Measurements from ENCODE around the gene OSBP2.
"Not testable (repeated sequence)": the region's sequence is repeated elsewhere in the genome, so short reads cannot be mapped to it uniquely, and the experiment has no call there.

The OSBP2 gene

DNA sequence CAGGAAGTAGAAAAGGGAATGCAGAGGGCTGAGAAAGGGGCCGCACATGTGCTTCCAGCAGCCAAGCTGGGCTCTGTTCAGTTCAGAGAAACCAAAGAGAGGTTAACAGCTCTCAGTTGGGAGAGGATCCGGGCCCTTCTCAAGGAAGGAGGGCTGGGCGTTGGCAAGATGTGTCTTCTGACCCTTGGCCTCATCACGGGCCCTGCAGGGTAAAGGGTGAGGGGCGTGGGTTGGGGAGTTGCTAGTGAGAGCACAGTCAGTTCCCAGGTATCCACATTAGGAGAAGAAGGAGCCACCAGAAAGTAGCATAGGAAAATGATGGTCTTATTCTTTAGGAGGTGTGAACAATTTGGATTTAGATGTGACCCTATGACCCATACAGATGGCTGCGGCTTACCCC, 73.0 kb downstream of the OSBP2 start:
- no peak for DNase-seq

DNA sequence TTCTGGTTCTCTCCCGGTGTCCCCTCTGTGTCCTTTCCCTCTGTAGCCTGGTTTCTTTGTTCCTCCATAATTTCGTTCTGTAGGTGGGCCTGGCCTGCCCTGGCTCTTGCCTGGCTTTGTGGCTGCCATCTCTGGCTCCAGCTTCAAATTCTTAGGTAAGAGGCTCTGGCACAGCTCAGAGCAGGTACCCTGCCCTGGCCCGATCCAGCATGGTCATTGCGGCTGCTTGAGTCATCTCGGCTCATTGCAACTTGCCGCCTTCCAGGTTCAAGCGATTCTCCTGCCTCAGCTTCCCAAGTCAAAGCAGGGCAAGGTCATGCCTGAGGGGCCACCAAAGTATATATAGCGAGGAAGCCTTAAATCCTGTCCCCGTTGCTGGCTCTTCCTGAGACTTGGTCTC, 76.0 kb downstream of the OSBP2 start:
- no peak for DNase-seq

DNA sequence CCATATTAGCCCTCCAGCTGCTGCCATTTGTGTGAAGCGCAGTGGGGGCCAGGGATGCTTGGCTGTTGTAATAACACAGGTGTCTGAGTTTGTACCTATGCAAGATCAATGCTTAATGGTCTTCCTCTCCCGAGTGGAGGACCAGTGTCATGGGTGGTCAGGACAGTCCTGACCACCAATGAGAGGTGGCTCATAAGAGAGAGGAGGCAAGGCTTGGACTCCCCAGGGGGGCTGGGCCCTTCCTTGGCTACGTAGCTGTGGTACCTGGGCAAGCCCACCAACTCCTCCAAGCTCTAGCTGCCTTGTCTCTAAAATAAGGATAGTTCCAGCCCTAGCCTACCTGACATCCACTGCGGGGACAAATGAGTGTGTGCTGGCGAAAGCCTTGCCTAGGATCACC, 79.2 kb downstream of the OSBP2 start:
- DNase-seq: no peak

DNA sequence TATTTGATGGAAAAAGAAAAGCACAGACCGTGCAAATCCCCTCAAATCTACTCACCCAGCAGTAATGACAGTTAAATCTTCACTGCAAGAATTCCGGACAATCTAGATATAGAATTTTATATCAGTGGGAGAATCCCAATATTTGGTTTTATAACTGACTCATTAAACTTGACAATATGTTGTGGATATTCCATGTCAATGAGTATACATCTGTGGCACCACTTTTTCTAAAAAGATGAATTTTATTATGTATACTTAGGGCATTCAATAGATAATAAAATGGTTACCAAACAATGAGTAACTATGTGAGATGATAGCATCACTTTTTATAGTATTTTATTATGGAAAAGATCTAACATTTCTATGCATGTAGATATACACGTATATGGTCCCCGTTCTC, 79.9 kb downstream of the OSBP2 start:
- no peak for DNase-seq

DNA sequence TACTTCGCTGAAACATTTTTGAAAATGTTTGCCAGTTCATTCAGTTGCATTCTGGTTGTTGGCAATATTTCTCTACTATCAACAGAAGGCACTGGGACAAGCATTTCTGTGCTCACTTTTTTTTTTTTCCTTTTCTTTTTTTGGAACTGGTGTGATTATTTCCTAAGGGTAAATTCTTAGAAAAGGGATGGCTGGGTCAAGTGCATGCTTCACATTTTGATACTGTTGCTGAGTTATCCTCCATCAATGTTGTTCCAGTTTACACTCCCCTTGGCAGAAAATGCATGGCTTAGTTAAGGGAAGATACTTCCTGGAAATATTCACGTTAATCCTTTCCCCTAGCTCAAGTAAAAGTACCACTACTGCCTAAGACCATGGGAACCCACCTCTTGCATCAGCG, 81.8 kb downstream of the OSBP2 start:
- DNase-seq: no peak

DNA sequence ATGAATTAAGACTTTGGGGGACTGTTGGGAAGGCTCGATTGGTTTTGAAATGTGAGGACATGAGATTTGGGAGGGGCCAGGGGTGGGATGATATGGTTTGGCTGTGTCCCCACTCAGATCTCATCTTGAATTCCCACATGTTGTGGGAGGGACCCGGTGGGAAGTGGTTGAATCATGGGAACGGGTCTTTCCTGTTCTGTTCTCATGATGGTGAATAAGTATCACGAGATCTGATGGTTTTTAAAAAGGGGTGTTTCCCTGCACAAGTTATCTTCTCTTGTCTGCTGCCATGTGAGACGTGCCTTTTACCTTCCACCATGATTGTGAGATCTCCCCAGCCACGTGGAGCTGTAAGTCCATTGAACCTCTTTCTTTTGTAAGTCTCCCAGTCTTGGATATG, 82.5 kb downstream of the OSBP2 start:
- DNase-seq: not testable (repeated sequence)

DNA sequence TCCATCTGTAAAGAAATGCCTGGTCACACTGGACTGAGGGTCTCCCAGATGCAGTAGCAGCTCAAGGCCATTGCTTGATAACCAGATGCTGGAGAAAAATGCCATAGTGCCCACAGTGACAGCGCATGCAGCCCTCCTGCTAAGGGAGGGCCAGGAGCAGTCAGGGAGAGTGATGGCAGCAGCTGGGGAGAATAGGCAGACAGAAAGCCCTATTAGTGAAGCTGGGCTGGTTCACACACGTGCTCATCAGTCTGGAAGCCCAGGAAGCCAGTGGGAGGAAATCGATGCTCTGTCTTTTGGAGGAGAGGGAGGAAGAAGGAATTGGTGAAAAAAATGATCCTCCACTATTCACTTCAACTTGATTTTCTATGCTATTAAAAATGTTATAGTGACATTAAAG, 82.9 kb downstream of the OSBP2 start:
- DNase-seq: no peak

DNA sequence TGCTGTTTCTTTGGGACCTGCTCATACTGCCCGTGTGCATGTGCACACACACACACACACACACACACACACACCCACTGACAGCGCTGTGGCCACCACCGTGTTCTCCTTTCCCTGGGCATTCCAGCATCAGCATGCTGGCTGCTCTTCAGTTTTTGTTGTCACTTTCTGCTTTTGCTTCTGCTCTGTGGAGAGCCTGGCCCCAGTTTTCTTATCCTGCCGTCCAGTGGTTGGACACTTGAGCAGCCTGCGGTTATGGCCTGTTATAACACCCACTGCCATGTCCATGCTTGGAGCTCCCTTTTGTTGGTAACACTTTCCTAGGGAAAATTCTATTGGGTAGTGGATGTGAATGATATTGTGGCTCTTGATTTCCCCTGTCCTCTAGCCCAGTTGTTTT, 83.6 kb downstream of the OSBP2 start:
- no peak for DNase-seq

DNA sequence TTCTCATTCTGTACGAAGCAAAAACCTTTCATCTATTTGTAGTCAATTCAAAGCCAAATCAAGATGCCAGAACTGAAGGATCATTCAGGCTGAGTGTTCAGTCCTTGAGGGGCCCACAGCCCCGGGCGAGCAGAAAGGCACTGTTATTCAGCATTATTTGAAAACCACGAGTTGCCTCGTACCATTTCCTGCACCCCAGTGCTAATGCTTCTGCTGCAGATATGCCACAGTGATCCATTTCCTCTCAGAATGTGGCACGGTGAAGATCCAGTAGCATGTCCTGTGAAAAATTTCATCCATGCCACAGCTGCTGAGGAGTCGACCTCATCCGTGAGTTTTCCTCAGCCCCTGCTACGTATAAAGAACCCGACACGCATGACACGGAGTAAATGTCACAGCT, 85.4 kb downstream of the OSBP2 start:
- DNase-seq: no peak

DNA sequence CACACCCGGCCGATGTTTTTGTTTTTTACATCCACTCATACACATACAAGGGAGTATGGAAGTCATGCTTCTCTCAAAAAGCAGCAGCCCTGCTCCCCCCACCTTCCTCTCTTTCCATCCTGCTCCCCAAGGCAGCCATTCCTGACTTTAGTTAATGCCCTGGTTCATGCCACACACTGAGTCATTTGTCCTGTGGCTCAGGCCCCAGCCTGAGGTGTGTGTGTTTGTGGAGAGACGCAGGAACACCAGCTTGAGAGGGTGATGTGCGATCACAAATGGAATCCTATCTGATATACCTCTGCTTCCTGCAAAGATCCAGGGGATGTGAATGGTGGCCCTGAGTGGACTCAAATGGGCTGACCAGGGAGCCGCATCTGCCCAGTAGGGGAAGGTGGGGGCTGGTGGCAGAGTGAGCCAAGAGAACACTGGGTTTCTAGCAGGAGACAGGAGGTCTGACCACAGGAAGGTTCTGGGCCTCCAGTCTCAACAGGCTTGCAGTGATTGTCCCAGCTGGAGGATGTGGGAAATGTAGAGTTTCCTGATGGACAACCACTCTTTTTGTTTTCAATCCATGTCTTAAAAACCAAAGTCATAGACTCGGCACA, 86.7 kb downstream of the OSBP2 start:
- DNase-seq: no peak

DNA sequence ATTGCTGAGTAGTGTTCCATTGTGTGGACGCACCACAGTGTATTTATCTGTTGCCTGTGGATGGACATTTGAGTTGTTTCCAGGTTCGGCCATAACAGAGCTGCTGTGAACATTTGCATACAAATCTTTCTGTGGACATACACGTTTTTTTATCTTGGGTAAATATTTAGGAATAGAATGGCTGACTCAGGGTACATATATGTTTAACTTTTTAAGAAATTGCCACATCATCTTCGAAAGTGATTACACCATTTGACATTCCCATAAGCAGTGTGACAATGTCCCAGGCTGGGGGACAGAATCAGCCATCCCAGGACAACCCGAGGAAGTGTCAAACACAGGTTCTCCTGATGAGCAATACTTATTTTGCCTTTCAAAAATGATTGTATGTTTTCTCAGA, 87.9 kb downstream of the OSBP2 start:
- DNase-seq: no peak

DNA sequence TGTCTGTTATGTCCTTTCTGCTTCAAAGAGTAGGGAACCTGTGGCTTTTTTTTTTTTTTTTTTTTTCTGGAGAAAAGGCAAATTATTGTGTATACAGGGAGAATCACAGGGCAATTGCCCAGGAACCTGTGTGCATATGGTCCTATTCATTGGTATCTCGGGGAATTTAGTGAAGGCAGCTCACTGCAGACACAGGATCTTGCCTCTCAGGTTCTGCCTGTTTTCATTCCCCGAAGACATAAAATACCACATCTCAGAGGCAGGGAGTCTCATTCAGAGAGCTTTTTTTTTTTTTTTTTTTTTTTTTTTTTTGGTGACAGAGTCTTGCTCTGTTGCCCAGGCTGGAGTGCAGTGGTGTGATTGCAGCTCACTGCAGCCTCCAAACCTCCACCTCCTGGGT, 88.3 kb downstream of the OSBP2 start:
- no peak for DNase-seq

DNA sequence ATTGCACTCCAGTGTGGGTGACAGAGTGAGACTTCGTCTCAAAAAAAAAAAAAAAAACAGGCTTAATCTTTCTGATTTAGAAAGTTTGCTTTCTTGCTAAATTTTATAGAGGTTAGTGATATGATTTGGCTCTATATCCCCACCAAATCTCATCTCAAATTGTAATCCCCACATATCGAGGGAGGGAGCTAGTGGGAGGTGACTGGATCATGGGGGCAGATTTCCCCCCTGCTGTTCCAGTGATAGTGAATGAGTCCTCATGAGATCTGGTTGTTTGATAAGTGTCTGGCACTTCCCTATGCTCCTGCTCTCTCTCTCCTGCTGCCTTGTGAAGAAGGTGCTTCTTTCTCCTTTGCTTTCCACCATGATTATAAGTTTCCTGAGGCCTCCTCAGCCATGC, 90.9 kb downstream of the OSBP2 start:
- no peak for DNase-seq

DNA sequence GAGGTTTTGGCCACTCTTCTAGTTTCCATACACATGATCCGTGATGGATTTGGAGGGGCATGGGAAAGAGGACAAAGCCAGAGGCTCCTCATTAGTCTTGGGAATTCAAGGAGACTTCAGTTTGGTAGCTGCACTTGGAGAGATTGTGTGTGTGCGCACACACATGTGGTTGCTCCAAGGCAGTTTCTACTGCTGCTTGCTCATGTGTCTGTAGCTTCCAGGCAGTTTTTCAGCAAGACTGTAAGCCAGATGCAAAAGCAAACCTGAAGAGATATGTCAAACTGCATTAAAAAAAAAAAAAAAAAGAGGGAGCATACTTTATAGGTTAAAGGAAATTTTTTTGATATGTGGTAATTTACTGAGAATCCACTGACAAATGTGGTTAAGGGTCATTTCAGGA, 95.7 kb downstream of the OSBP2 start:
- DNase-seq: no peak

DNA sequence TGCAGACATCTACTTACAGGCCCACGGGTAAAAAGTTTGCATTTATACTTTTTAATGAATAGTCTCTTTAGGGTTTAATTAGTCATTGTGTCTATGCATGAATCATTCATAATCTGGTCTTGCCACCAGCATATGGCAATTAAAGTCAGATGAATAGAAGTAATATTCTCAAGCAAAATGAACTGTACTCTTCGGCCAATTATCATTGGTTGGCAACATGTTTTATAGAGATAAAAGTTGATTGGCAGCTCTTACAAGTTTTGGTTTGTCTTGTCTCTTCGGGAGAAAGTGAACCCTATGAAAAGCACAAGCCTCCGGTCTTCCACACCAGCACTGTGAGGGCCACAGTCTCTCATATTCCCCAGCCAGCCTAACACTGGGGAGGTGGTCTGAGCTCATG, 97.8 kb downstream of the OSBP2 start:
- DNase-seq: no peak

DNA sequence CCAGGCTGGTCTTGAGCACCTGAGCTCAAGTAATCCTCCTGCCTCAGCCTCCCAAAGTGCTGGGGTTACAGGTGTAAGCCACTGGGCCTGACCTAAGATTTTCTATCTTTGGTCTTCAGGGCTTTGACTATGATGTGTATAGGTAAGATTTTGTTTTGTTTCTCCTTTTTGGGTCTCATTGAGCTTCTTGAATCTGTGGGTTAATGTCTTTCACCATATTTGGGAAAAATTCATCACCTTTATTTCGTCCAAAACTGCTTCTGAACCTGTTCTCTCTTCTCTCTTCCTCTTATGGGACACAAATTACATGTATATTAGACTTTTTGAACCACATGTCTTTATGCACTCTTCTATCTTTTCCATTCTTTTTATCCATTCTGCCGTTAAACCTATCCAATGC, 100.4 kb downstream of the OSBP2 start:
- no peak for DNase-seq

DNA sequence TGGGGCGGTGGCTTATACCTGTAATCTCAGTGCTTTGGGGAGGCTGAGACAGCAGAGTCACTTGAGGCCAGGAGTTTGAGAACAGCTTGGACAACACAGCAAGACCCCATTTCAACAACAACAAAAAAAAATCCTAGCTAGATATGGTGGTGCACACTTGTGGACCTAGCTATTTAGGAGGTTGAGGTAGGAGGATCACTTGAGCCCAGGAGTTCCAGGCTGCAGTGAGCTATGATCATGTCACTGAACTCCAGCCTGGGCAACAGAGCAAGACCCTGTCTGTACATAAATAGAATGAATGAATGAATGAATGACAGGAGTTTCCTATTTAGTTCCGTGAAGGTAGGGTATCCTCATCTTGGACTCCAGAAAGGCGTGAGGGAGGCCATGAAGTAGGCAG, 107.0 kb downstream of the OSBP2 start:
- DNase-seq: no peak

DNA sequence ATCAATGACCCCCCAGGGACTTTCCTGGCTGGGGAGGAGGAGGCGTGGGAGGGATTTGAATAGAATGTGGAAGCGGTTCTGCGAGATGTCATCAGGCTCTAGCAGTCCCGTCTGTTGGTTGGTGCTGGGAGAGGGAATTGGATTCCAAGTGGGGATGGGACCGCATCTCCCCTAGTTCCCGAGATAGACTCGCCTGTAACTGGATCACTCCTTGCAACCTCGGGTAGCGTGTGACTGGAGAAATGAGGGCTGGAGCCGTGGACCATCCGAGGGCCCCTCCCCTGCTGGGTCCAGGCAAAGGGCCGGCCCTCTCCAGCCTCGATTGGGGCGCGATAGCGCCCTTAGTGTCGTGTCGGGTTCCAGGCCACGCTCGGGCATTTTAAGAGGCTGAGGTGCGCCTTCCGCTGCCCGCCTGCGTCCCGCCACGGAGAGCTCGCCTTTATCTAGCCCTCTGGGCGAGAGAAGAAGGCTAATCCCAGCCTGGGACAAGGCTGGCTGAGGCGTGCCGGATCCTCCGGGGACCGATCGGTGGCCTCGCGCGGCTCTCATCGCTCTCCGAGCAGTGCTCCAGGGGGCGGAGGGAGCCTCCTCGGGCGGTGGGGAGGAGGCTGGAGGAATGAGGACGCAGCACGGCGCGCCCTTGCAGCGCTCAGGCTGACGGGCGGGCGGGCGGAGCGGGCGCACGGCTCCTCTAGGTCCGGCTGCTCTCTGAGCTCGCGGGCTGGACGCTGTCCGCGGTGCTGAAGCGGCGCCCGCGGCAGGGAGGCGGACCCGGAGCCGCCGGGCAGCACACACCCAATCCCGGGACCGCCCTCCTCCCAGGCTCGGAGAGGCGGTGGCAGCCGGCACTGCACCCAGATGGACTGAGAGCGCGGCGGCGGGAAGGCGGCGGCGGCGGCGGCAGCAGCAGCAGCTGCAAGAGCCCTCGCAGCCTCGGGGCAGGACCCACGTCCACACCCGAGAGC, 107.8 kb downstream of the OSBP2 start:
- DNase-seq: peak; percentile 93

DNA sequence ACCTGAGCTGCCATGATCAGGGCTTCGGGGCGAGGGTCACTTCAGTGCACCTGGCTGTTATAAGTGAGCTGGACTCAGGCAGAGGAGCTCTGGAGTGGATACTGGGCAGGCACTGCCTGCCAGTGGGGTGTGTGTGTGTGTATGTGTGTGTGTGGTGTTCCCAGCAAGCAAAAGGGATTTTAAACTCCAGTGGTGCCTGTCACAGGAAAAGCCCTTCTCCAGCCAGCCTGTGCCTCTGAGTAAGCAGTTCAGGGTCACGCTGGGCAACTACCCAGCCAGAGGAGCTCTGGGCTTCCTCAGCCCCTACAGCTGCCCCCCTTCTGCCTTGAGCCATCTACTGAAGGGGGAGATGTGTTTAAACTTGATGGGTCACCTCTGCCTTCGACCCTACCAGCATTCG, 109.0 kb downstream of the OSBP2 start:
- DNase-seq: no peak

DNA sequence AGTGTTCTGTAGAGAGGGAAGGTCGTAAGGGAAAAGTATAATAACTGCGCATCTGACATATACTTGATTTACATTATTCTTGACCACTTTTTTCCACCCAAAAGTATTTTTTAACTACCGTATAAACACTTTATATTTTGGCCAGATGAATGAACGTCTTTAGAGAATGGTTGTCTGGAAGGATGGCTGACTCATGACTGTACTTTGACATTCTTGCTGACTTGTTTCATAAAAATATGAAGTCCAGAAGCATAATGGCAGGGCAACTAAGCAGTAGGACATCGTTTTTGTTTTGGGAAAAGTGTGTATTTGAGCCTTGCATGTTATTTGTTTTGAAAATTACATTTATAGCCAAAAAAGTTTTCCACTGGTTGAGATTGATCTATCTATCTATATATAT, 110.0 kb downstream of the OSBP2 start:
- DNase-seq: no peak

DNA sequence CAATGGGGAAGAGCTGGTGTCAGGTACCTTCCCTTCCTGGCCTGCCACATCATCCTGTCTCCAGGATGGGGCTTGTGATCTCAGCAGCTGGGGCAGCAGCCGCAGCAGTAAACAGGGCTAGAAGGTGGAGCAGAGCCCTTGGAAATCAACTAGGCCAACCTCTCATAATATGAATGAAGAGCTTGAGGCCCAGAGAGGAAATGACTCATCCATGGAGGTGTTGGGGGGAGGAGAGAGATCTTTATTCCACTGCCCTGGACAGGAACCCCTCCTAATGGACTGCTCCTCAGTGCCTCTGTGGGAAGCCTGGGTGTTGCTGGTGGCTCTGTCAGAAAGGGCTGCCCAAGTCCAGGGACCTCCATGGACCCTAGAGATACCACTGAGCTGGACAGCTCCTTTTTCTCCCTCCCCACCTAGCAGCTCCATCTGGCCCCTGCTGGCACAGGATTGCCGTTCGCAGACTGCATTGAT, 111.8 kb downstream of the OSBP2 start:
- no peak for DNase-seq

DNA sequence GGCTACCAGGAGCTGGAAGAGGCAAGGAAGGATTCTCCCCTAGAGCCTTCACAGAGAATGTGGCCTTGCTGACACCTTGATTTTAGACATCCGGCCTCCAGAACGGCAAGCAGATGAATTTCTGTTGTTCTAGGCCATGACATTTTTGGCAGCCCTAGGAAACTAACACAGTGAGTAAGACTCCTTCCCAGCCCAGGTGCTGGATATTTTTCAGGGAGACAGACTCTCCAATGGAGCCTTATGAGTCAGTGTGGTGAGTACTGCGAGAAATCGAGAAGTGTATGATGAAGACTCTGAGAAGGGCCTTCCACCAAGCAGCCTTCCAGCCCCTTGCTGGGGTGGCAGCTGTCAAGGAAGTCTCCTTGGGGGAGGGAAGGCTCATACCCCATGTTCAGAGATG, 114.4 kb downstream of the OSBP2 start:
- no peak for DNase-seq

DNA sequence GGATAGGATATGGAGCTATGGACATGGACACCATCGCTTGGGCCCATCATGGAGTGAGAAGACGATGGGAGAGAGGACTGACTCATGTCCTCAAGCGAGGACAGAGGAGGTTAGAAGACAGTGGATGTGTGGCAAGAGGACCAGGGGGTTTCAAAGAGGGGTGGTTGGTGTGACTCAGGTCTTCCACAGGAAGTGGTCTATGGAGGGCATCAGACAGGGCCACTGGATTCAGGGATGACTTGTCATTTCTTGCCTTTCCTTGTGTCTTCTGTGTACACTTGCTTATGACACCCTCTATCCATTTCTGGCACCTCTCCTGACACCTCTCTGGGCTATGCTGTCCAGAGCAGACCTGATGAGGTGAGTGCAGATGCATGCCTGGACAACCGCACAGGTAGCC, 115.4 kb downstream of the OSBP2 start:
- DNase-seq: no peak

DNA sequence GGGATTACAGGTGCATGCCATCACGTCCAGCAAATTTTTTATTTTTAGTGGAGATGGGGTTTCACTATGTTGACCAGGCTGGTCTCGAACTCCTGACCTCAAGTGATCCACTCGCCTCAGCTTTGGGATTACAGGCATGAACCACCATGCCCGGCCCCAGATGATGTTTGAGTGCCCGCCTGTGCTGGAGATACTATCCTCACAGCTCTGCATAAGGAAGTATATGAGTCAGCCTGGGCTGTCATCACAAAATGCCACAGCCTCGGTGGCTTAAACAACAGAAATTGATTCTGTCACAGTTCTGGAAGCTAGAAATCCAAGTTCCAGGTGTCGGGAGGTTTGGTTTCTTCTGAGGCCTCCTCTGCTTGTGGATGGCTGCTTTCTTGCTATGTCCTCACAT, 119.3 kb downstream of the OSBP2 start:
- DNase-seq: no peak

DNA sequence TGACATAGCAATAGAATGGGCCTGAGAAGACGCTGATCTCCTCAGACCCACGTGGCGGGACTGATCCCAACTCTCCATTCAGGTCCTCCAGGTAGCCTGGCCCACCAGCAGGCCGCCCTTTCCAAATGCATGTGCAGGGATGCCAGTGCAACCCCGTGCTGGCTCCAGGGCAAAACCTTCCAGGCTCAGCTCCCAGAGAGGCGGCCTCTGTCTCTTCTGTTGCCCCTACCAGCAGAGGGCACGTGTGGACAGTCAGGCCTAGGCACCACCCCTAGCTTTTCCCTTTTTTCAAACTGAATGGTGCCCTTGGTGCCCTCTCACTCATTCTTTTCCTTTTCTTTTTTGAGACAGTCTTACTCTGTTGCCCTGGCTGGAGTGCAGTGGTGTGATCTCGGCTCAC, 121.7 kb downstream of the OSBP2 start:
- peak; percentile 18 for DNase-seq
